GM19043 (cell line): ENCODE results near the gene HOXC11.

Source experiments
- ATAC-seq: cut with Tn5 transposase; IDR thresholded peaks from one replicate; pipeline ENCODE4 v1.9.1; 2021; ENCODE audit warnings: low read depth; ENCODE audit not compliant: unreplicated experiment

The HOXC11 gene

DNA sequence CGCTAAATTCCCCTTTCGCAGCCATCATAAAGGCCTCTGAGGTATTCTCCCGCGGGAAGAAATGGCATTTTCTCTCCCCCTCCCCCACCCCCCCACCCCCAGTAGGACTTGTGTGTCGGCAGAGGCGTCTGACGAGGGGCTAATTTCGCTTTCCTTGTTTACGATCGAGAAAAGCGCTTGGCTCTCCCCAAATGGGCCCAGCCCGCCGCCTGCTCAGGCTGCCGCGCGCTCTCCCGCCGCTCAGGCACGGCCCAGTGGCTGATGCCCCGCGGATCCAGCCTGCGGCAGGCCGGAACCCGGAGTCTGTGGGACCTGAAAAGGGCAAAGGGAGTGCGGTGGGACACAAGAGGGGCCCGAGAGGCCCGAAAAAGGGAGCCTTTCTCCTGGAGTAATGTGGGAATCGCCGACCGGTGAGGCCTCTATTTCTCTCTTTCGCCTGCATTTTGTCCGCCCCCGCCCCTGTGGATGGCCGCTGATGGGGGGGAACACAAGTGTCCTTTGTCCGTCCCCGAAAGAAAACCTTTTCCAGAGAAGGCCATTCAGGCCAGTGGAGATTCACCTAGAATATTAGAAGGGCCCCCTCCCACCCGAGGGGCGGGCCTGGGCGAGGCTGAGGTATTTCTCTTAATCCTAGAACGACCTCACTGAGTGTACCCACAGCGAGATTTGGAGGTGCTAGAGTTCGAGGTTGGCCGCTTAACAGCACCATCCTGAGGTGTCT lies 46.3 kb downstream of the HOXC11 start:
- no peak for ATAC-seq

GRCh38 chr12:54019924-54020590 lies 47.1 kb downstream of the HOXC11 start:
- no peak for ATAC-seq

DNA sequence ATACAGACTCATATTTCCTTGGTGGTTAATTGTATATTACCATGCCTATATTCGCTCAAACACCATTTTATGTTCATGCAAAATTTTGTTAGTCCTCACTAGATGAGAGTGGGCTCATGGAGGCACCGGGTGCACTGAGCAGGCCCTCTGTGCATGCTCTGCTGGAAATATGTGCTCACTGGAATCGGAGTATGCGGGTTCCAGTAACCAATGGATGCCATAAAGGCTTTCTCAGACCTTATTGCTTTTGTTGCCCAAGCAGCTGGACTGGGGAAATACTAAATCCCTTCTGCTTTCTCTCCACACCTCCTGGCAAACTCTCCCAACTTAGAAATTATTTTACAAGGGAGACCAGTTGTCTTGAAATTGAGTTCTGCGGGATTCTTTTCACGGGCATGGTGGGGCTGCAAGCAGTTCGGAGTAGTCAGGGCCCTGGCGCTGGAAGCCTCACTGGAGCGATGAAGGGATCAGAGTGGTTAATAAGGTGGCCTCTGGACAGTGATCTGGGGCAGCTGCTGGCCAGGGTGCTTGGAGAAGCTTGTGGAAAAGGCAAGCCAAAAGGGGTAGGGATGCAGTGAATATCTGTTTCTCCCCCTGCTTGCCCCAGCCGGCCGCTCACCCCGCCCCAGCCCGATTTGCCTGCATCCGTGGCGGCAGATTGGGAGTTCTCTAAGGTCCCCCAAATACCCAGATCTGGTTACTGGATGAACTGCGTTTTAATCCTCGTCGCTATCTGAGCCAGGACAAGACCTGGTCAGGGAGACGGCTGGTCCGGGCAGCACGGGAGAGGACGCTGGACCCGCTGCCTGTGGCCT lies 47.9 kb downstream of the HOXC11 start:
- no peak for ATAC-seq

DNA sequence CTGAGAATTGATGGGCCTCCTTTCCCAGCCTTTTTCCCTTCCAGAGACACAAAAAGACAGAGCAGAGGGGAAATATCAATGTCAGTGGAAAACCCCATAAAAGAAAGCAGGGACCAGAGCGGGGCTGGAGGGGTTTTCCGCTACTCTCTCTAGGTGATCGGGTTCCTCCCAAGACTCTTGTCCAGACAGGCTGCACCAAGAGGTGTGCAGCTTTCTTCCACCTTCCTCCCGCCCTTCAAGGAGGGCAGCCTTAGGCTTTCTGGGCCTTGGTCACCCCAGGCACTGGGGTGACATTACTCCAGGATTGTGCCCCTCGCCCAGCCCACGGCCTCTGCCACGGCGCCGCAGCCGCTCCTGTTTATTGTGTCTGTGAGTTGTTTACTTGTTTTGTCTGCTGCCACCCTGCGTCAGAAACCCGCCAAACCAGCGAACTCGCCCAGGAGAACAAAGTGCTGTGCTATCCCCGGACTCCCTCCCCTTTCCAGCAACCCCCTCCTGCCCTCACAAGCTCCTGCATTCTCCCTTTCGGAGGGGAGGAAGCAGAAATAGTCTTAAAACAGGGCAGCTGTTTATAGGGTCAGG lies 48.6 kb downstream of the HOXC11 start:
- ATAC-seq = no peak

DNA sequence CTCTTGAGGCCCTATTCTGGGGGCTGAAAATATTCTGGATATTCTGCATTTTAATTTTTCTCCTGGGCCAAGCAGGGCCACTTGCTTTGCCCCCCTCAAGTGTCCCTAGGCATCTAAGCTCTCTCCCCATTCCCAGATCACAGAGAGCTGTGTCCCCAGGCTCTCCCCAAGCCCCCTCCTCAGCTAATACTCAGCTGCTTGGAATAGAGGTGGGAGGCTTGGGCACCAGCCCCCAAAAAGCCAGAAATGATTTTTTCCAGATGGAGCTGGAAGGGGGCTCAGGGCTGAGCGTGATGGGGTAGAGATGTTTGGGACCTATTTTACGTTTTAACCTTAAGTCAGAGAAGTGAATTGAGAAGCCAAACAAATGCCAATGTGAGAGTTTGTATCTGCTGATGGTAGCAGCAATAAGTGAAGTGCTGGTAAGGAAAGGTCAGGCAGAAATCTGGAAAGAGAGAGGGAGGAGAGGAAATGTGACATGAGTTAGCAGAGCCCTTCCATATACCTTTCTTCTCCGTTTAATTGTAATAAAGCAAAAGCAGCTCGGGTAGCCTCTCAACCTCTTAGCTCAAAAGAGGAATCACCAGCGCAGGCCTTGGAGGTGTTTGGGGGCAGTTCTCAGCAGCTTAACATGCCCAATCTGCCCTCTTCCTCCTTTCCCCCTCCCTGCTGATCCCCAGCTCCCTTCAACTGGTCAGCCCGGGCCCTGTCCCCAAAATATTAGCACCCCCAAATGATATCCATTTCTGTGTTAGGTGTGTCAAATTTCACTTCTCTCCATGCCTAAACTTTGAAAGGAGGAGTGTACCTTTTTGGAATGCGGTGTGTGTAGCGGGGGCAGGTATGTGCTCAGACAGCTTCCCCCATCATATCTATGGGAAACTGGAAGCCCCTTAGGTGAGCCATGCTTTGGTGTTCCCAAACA lies 50.3 kb downstream of the HOXC11 start:
- ATAC-seq = no peak

GRCh38 chr12:54024127-54024526 lies 51.2 kb downstream of the HOXC11 start:
- no peak for ATAC-seq

GRCh38 chr12:54024581-54025305 lies 51.8 kb downstream of the HOXC11 start:
- no peak for ATAC-seq

DNA sequence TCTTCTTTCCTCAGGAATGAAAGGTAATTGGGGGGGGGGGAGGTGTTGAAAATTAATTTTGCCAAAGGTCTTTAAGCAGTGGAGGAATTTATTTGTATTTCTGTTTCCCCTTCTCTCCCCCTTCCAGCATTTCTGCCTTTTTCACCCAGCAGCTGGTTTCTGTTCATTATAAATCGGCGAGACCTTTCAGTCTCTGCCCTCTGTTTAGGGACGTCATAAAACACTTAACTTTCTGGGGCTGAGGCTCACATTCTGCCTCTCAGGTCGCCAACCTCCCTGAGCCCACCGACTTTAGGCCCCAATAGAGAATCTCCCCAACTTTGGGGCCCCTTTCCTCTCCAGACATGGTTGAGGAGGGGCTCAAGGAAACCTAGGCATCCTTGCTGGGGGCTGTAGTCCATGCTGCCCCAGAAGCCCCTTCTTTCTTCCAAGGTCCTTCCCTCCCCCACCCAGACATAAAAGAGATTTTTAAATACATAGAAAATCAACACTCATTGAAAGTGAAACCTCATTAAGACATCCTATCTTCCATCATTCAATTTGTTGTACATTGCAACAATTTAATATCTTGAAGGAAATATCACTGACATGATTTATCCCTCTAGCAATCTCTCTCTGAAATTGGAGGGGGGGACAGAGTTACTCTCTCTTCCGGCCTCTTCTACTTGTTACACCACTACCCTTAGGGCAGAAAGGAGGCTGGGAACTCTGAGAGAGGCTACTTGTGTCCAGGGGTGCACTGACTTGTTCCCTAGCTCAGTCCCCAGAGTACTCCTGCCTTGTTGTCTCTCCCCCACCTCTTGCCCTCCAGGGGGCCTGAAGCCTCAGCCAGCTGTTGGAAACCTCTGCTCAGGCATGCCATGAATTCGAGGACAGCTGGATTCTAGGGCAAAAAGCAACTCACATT lies 52.8 kb downstream of the HOXC11 start:
- no peak for ATAC-seq

- ATAC-seq = no peak
These were observed 53.9 kb downstream of the HOXC11 start for GRCh38 chr12:54026640-54027441.
